ENCODE results near the gene WSCD1.

The WSCD1 gene

GRCh38 chr17:6100146-6100545 lies 30.0 kb downstream of the WSCD1 start:
- H3K4me3 ChIP-seq (ENCODE audit: low read length) = no peak overlapping the region
- no peaks in the 10 kb centered on the region for H4K20me1 ChIP-seq (ENCODE audit: insufficient read depth, low read length)
- no peaks in the 10 kb centered on the region for H3K9me3 ChIP-seq (ENCODE audit: insufficient read depth, low read length)
- no peak for TF ChIP-seq CTCF (IDR thresholded peaks at IDR 0.05; ENCODE audit: low read depth, low read length)
- no peak for TF ChIP-seq EZH2phosphoT487 (IDR thresholded peaks at IDR 0.05; ENCODE audit: low read depth)
- H3K4me2 ChIP-seq (ENCODE audit: low read length) = no peak overlapping the region
- no peaks in the 10 kb centered on the region for H3K79me2 ChIP-seq (ENCODE audit: low read length)
- no peaks in the 10 kb centered on the region for H3K36me3 ChIP-seq (replicated peaks; ENCODE audit: low read depth, low read length)
- H2AFZ ChIP-seq (ENCODE audit: low read depth, low read length) = no peak overlapping the region
- H3K4me1 ChIP-seq (ENCODE audit: low read length) = no peaks in the 10 kb centered on the region
- H3K27ac ChIP-seq (ENCODE audit: low read length) = no peak overlapping the region
- H3K9ac ChIP-seq (ENCODE audit: low read length) = no peak overlapping the region
- no peaks in the 10 kb centered on the region for H3K27me3 ChIP-seq (ENCODE audit: low read depth, low read length)

- Histone ChIP-seq H3K27me3 (ENCODE audit: low read depth, low read length) (no peaks in the 10 kb centered on the region), H3K9me3 (ENCODE audit: insufficient read depth, low read length) (no peaks in the 10 kb centered on the region), H2AFZ (ENCODE audit: low read depth, low read length) (no peak overlapping the region), H3K4me3 (ENCODE audit: low read length) (no peak overlapping the region), H3K36me3 (replicated peaks; ENCODE audit: low read depth, low read length) (no peaks in the 10 kb centered on the region), H3K9ac (ENCODE audit: low read length) (no peak overlapping the region), H4K20me1 (ENCODE audit: insufficient read depth, low read length) (no peaks in the 10 kb centered on the region), H3K79me2 (ENCODE audit: low read length) (no peaks in the 10 kb centered on the region), H3K4me1 (ENCODE audit: low read length) (no peaks in the 10 kb centered on the region), H3K27ac (ENCODE audit: low read length) (no peak overlapping the region), H3K4me2 (ENCODE audit: low read length) (no peak overlapping the region)
- TF ChIP-seq EZH2phosphoT487 (IDR thresholded peaks at IDR 0.05; ENCODE audit: low read depth) = no peak
- TF ChIP-seq CTCF (IDR thresholded peaks at IDR 0.05; ENCODE audit: low read depth, low read length) = no peak
Observed at GRCh38 chr17:6100891-6101500, 30.8 kb downstream of the WSCD1 start.

GRCh38 chr17:6101706-6102105 lies 31.5 kb downstream of the WSCD1 start:
- Histone ChIP-seq H3K4me1 (ENCODE audit: low read length) (no peaks in the 10 kb centered on the region), H3K79me2 (ENCODE audit: low read length) (no peaks in the 10 kb centered on the region), H3K4me3 (ENCODE audit: low read length) (no peak overlapping the region), H3K27ac (ENCODE audit: low read length) (no peak overlapping the region), H2AFZ (ENCODE audit: low read depth, low read length) (no peak overlapping the region), H4K20me1 (ENCODE audit: insufficient read depth, low read length) (no peaks in the 10 kb centered on the region), H3K27me3 (ENCODE audit: low read depth, low read length) (no peaks in the 10 kb centered on the region), H3K36me3 (replicated peaks; ENCODE audit: low read depth, low read length) (no peaks in the 10 kb centered on the region), H3K9ac (ENCODE audit: low read length) (no peak overlapping the region), H3K9me3 (ENCODE audit: insufficient read depth, low read length) (no peaks in the 10 kb centered on the region), H3K4me2 (ENCODE audit: low read length) (no peak overlapping the region)
- TF ChIP-seq CTCF (IDR thresholded peaks at IDR 0.05; ENCODE audit: low read depth, low read length) (no peak), EZH2phosphoT487 (IDR thresholded peaks at IDR 0.05; ENCODE audit: low read depth) (no peak)

GRCh38 chr17:6102615-6103014 lies 32.4 kb downstream of the WSCD1 start:
- Histone ChIP-seq H3K4me1 (ENCODE audit: low read length) (no peaks in the 10 kb centered on the region), H3K79me2 (ENCODE audit: low read length) (no peaks in the 10 kb centered on the region), H4K20me1 (ENCODE audit: insufficient read depth, low read length) (no peaks in the 10 kb centered on the region)

More at GRCh38 chr17:6102615-6103014, 32.4 kb downstream of the WSCD1 start:
- no peak for TF ChIP-seq EZH2phosphoT487 (IDR thresholded peaks at IDR 0.05; ENCODE audit: low read depth)
- no peak for TF ChIP-seq CTCF (IDR thresholded peaks at IDR 0.05; ENCODE audit: low read depth, low read length)
- Histone ChIP-seq H3K4me2 (ENCODE audit: low read length) (no peak overlapping the region), H3K9ac (ENCODE audit: low read length) (no peak overlapping the region), H3K4me3 (ENCODE audit: low read length) (no peak overlapping the region), H2AFZ (ENCODE audit: low read depth, low read length) (no peak overlapping the region), H3K9me3 (ENCODE audit: insufficient read depth, low read length) (no peaks in the 10 kb centered on the region), H3K36me3 (replicated peaks; ENCODE audit: low read depth, low read length) (no peaks in the 10 kb centered on the region), H3K27me3 (ENCODE audit: low read depth, low read length) (no peaks in the 10 kb centered on the region), H3K27ac (ENCODE audit: low read length) (no peak overlapping the region)
